Measurements from ENCODE around the gene THRAP3. TPM values are rescaled to one million over a fixed set of nuclear protein-coding genes. Genes with fewer than 3 reads are reported as not detected.
A peak's percentile ranks its signal among the peaks of the same experiment; 100 is the strongest.

THRAP3 gene
- total RNA-seq, 1 donor from 2014 or later, result 167 TPM

DNA sequence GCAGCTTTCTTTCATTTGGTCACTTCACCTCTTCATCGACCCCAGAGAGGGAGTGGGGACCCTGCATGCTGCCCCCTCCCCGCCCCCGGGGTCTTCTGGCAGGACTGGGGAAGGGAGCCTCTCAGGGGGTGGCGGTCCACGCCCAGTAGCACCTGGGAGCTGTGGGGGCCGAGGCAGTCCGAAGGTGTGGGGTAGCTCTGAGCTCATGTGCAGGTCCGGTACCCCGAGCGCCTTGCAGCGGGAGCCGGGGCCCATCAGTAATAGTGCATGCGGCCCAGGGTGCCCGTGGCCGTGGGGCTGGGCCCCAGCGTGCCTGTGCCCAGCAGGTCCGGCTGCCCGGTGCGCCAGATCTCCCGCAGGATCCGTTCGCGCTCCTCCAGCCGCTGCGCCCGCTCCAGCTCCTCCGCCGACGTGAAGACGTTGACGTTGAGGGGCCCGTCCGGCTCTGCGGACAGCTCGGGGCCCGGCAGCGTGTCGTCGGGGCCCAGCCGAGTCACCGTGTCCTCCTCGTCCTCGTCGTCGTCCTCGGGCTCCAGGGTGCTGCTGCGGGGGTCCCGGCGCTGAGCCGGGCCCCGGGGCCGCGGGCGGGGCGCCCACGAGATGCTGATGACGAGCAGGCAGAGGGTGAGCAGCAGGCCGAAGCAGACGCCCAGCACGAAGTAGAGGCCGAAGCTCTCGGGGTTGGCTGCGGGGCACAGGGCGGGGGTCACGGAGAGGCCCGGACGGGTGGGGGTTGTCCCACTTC lies 98.0 kb downstream of the THRAP3 start:
- peak overlapping the region; percentile 85 for H3K4me3 Mint-ChIP-seq
- no peak for DNase-seq (ENCODE audit: low read depth, low spot score)

GRCh38 chr1:36322786-36323635 lies 98.8 kb downstream of the THRAP3 start:
- Mint-ChIP-seq H3K4me1 (peaks cover 22% of the 10 kb centered on the region), H3K27ac (ENCODE audit: unreplicated experiment) (no peak overlapping the region), H3K4me3 (peak overlapping the region; percentile 84), H3K9me3 (no peaks in the 10 kb centered on the region), H3K27me3 (ENCODE audit: low read depth) (peaks cover 10% of the 10 kb centered on the region), H3K36me3 (ENCODE audit: low read depth) (peaks cover 2% of the 10 kb centered on the region)
- DNase-seq (ENCODE audit: low read depth, low spot score), result peak; percentile 39
- TF ChIP-seq, protein P1, sequence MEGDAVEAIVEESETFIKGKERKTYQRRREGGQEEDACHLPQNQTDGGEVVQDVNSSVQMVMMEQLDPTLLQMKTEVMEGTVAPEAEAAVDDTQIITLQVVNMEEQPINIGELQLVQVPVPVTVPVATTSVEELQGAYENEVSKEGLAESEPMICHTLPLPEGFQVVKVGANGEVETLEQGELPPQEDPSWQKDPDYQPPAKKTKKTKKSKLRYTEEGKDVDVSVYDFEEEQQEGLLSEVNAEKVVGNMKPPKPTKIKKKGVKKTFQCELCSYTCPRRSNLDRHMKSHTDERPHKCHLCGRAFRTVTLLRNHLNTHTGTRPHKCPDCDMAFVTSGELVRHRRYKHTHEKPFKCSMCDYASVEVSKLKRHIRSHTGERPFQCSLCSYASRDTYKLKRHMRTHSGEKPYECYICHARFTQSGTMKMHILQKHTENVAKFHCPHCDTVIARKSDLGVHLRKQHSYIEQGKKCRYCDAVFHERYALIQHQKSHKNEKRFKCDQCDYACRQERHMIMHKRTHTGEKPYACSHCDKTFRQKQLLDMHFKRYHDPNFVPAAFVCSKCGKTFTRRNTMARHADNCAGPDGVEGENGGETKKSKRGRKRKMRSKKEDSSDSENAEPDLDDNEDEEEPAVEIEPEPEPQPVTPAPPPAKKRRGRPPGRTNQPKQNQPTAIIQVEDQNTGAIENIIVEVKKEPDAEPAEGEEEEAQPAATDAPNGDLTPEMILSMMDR (conservative IDR thresholded peaks at IDR 0.05), result no peak

More for the DNA sequence above, 98.0 kb downstream of the THRAP3 start:
- peaks cover 22% of the 10 kb centered on the region for H3K4me1 Mint-ChIP-seq
- no peaks in the 10 kb centered on the region for H3K9me3 Mint-ChIP-seq
- H3K27ac Mint-ChIP-seq (ENCODE audit: unreplicated experiment), result no peak overlapping the region
- TF ChIP-seq, protein P1 (conservative IDR thresholded peaks at IDR 0.05), result no peak
- peaks cover 3% of the 10 kb centered on the region for H3K36me3 Mint-ChIP-seq (ENCODE audit: low read depth)
- H3K27me3 Mint-ChIP-seq (ENCODE audit: low read depth), result peaks cover 10% of the 10 kb centered on the region

DNA sequence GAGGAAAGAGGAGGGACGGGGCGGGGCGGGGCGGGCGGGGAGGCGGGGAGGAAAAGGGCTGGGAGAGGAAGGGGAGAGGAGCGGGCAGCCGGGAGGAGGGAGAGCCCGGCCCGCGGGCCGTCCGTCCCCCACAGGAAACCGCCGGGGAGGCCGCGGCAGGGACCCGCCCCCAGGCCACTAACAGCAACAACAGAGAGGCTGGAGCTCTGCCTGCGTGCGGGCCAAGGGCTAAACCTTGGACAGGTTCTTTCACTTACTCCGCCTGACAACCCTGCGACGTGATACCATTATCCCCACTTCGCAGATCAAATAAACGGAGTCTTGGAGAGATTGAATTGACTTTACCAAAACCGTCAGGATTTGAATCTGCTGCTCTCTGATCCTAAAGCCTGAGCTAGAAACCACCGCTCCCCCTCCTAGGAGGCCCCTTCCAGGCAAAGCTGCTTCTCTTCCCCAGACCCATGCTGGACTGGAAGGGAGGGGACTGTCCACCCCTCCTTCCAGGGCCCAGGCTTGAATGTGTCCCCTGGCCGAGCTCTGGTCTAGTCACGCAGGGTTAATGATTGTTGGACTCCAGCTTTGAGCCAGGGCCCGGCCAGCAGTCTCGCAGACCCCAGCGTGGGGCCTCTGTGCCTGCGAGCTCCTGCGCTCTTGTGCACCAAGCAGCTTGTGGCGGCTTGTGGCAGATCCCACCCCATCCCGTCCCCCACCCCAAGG lies 99.6 kb downstream of the THRAP3 start, which contains the start of gene EVA1B:
Gene EVA1B, minus strand, starts transcription at position 10 of the 717 bp plus-strand sequence. CDS start 608 bp downstream, outside the sequence.
- TF ChIP-seq, protein P1 (conservative IDR thresholded peaks at IDR 0.05), result no peak
- DNase-seq (ENCODE audit: low read depth, low spot score), result peak; percentile 60
- peaks cover 10% of the 10 kb centered on the region for H3K27me3 Mint-ChIP-seq (ENCODE audit: low read depth)
- H3K36me3 Mint-ChIP-seq (ENCODE audit: low read depth), result no peaks in the 10 kb centered on the region
- peak within 1 kb of the TSS; percentile 89 for H3K4me3 Mint-ChIP-seq
- no peaks in the 10 kb centered on the region for H3K9me3 Mint-ChIP-seq
- H3K27ac Mint-ChIP-seq (ENCODE audit: unreplicated experiment), result no peak within 1 kb of the TSS
- H3K4me1 Mint-ChIP-seq, result peaks cover 22% of the 10 kb centered on the region

DNA sequence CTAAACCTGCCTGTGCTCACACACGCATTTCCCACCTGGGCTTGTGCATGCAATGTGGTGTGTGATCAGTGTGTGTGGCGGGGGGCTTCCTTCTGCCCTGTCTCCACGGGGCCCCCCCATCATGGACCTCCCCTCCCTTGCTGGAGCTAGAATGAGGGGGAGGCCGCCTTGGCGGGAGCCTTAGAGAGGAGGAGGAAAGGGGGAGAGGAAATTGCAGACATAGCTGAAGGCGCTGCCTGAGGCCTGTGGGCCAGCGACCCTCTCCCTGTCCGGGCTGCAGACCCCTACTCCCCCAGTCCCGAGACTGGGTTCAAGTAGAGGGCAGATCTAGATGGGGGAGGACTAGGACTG lies 100.1 kb downstream of the THRAP3 start:
- no peaks in the 10 kb centered on the region for H3K9me3 Mint-ChIP-seq
- peak overlapping the region; percentile 89 for H3K4me3 Mint-ChIP-seq
- no peaks in the 10 kb centered on the region for H3K36me3 Mint-ChIP-seq (ENCODE audit: low read depth)
- H3K27me3 Mint-ChIP-seq (ENCODE audit: low read depth), result peaks cover 10% of the 10 kb centered on the region
- H3K4me1 Mint-ChIP-seq, result peaks cover 25% of the 10 kb centered on the region
- TF ChIP-seq, protein P1 (conservative IDR thresholded peaks at IDR 0.05), result no peak
- no peak overlapping the region for H3K27ac Mint-ChIP-seq (ENCODE audit: unreplicated experiment)
- no peak for DNase-seq (ENCODE audit: low read depth, low spot score)

DNA sequence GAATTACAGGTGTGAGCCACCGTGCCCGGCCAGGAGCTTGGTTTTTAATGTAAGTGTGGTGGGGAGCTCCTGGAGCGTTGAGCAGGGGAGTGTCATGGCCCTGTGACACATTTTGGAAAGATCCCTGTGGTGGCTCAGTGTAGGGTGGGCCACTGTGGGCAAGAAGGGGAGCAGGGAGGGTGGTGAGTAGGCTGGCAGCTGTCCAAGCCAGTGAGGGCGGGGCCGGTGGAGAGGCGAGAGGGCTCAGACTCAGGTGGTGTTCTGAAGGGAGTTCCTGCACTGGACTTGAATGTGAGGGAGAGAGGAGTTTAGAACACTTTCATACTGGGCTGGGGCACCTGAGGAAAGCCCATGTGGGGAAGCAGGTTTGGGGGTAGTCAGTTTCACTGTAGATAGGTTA lies 102.3 kb downstream of the THRAP3 start:
- Mint-ChIP-seq H3K4me3 (no peak overlapping the region), H3K36me3 (ENCODE audit: low read depth) (no peaks in the 10 kb centered on the region), H3K27me3 (ENCODE audit: low read depth) (peaks cover 6% of the 10 kb centered on the region), H3K27ac (ENCODE audit: unreplicated experiment) (no peak overlapping the region), H3K4me1 (peaks cover 33% of the 10 kb centered on the region), H3K9me3 (no peaks in the 10 kb centered on the region)
- DNase-seq (ENCODE audit: low read depth, low spot score), result no peak
- TF ChIP-seq, protein P1 (conservative IDR thresholded peaks at IDR 0.05), result no peak

All from neural crest cell (in vitro differentiated cells).